ENCODE measurements around the gene AFF4.

AFF4 gene

GRCh38 chr5:132839426-132840301 lies 123.8 kb downstream of the AFF4 start:
- no peak for TF ChIP-seq CTCF (IDR thresholded peaks at IDR 0.05; ENCODE audit: control insufficient read depth, insufficient read depth, low read depth, low read length, missing control alignments)
- no peak overlapping the region for H3K4me3 ChIP-seq (ENCODE audit: control insufficient read depth, low read depth, low read length)
- DNase-seq (ENCODE audit: low read depth): peak; percentile 50

DNA sequence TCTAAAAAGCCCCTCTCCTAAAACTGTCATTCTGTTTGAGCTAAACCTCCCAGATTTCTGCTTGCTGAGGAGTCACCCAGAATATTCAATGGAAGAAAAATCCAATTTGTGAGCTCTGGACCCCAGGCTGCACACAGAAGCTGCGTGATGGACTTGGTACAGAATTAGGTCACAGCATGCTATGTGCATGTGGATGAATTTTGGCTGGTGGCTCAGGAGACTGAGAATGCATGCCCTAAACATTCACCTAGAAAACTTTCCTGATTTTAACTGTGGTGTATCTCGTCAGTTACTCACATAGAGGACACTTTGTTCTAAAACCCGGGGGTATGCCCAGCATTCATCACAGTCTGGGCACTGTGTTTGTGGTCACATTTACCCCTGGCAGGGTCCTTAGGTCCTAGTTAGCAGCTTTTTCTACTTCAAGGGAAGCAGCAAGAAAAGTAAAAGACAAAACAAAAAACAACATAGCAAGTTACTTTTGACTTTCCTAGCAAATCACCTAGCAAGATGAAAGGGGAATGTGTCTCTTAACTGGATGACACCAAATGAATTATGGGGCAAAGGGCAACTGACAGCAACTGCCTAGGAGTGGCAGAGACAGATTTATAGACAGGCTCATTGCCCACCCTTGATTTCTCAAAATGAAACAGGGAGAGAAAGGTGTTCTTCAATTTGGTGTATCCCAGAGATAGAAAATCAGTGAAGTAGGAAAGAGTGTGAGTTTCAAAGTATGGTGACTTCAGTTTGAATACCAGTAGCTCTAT lies 124.7 kb downstream of the AFF4 start:
- TF ChIP-seq CTCF (IDR thresholded peaks at IDR 0.05; ENCODE audit: control insufficient read depth, insufficient read depth, low read depth, low read length, missing control alignments): no peak
- DNase-seq (ENCODE audit: low read depth): no peak
- H3K4me3 ChIP-seq (ENCODE audit: control insufficient read depth, low read depth, low read length): no peak overlapping the region

DNA sequence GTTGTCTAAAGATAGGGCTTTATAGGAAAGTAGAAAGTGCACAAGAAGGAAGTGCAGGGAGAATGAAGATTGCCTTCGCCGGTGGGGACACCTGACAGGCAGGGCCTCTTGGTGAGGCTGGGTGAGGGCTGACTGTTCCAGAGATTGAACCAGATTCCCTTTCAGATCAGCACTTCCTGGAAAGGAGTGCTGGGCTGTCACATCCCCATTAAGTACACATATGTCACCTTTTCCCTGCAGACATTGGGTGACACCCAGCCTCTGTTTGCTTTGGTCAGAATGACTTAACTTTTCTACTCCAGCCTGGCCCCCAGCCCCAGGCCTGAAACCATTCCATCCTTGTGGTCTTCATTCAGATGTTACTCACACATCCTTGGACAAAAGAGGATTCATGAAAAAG lies 125.6 kb downstream of the AFF4 start:
- H3K4me3 ChIP-seq (ENCODE audit: control insufficient read depth, low read depth, low read length): no peak overlapping the region
- TF ChIP-seq CTCF (IDR thresholded peaks at IDR 0.05; ENCODE audit: control insufficient read depth, insufficient read depth, low read depth, low read length, missing control alignments): no peak
- DNase-seq (ENCODE audit: low read depth): no peak

- H3K4me3 ChIP-seq (ENCODE audit: control insufficient read depth, low read depth, low read length): no peak overlapping the region
- DNase-seq (ENCODE audit: low read depth): no peak
- TF ChIP-seq CTCF (IDR thresholded peaks at IDR 0.05; ENCODE audit: control insufficient read depth, insufficient read depth, low read depth, low read length, missing control alignments): no peak
Measured at GRCh38 chr5:132836852-132837251, 126.6 kb downstream of the AFF4 start.

- DNase-seq (ENCODE audit: low read depth): no peak
- no peak for TF ChIP-seq CTCF (IDR thresholded peaks at IDR 0.05; ENCODE audit: control insufficient read depth, insufficient read depth, low read depth, low read length, missing control alignments)
- no peak overlapping the region for H3K4me3 ChIP-seq (ENCODE audit: control insufficient read depth, low read depth, low read length)
Measured at GRCh38 chr5:132834057-132834456, 129.4 kb downstream of the AFF4 start.

DNA sequence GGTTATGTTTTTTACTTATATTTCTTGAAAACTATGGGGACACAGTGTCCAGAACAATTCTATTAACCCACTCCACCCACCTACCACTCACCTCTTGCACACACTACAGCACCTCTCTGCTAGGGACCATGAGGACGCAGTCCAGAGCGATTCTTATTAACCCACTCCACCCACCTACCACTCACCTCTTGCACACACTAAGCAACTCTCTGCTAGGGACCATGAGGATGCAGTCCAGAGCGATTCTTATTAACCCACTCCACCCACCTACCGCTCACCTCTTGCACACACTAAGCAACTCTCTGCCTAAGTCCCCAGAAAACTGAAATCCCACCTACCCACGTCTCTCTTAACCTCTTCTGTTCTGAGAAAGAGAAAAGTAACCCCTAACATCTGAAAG lies 130.8 kb downstream of the AFF4 start:
- H3K4me3 ChIP-seq (ENCODE audit: control insufficient read depth, low read depth, low read length): no peak overlapping the region
- DNase-seq (ENCODE audit: low read depth): no peak
- TF ChIP-seq CTCF (IDR thresholded peaks at IDR 0.05; ENCODE audit: control insufficient read depth, insufficient read depth, low read depth, low read length, missing control alignments): no peak

Measured in AG09309 (cell line).